GM18502 (cell line): Measurements from ENCODE around the gene PRPF6.

Source experiments
- ATAC-seq: cut with Tn5 transposase; IDR thresholded peaks from one replicate; pipeline ENCODE4 v1.9.1; 2021; ENCODE audit warnings: mild to moderate bottlenecking; ENCODE audit not compliant: unreplicated experiment, poor library complexity

PRPF6 gene

DNA sequence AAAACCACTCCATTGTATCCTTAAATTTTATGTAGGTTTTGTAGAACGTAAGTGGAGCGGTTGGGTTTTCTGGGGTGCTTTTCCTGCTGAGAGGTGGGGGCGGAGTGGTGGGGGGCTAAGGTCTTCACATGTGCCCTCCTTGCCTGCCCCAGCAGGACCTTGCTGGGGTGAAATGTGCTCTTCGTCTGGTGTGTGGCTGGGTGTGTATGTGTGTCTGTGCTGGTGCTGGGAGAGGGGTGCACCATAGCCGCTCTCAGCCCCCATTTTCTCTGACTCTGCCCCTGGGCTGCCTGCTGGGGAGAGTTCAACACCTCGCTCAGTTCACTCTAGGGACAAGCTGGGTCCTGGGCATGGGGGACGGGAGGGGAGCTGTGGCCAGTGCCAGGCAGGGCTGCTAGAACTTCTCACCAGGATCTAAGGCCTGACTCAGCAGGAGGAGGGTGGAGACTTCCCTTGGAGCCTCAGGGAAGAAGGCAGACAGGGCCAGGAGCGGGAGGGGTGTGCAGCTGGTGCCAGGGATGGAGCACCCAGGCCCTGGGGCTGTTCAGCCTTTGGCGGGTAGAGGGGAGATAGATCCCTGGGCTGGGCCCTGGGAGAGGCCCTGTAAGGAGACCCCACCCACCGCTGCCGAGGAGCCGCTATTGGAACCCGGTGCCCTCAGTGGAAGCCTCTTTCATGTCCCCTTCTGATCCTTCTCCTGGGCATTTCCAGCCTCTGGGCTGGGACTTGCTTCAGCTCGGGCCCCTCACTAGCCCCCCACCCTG is 63.7 kb downstream of the PRPF6 start:
- no peak for ATAC-seq

DNA sequence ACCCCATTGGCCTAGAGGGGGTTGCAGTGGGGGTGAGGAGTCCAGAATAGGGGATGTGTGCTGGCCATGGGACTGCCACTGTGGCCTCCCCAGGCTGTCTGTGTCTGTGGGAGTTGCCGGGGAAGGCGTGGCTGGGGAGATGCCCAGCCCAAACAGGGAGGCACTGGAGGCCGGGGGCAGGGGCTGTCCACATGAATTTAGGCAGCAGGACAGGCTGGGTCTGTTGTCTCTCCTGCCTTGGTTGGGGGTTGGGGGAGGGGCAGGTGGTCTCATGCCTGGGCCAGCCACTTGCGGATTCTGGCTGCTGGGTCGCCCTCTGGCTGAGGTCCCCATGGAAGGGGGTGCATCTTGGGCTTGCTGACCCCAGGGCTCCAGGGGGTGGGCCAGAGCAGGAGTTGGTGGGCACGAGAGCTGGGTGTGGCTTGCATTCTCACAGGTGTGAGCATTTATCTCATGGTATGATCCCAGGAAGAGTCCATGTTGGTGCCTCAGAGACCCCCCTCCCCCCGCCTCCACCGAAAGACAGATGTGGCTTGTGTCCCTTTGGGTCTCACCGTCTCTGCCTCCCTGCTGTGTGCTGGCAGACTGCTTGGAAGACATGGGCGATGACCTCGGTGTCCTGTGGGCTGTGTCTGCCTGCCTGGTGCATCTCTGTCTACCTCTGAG is 64.5 kb downstream of the PRPF6 start:
- ATAC-seq = no peak

DNA sequence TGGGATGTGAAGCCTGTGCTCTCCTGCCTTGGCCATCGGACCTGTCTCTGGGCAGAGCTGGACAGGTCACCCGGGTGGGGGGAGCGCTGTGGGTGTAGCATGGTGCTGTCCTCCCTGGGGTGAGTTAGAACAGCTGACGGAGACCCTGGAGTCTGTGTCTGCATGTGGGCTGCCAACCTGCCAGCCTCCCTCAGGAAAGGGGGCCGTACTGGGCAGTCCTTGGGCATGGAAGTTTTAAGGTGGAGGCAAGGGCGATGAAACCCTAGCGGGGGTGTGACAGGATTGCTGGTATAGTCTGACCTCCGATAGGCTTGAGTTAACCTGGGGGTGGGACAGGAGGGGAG is 66.1 kb downstream of the PRPF6 start:
- ATAC-seq = no peak

DNA sequence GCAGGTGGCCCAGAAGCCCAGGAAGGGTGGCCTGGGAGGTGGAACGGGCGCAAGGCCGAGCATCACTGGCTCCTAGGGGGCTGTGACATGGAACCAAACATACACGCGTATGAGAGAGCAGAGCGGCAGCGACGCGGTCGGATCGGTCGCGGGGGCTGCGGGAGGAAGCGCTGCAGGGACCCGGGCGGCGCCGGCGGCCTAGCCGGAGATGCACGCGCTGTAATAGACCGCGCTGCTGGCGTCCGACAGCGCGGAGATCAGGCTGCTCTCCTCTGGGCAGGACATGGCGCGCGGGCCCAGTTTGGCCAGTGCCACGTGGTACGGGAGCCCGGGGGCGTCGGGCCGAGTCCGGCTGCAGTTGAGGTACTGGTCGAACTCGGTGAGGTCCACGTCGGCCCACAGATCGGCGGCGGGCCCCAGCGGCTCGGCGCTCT is 67.1 kb downstream of the PRPF6 start:
- ATAC-seq = no peak

DNA sequence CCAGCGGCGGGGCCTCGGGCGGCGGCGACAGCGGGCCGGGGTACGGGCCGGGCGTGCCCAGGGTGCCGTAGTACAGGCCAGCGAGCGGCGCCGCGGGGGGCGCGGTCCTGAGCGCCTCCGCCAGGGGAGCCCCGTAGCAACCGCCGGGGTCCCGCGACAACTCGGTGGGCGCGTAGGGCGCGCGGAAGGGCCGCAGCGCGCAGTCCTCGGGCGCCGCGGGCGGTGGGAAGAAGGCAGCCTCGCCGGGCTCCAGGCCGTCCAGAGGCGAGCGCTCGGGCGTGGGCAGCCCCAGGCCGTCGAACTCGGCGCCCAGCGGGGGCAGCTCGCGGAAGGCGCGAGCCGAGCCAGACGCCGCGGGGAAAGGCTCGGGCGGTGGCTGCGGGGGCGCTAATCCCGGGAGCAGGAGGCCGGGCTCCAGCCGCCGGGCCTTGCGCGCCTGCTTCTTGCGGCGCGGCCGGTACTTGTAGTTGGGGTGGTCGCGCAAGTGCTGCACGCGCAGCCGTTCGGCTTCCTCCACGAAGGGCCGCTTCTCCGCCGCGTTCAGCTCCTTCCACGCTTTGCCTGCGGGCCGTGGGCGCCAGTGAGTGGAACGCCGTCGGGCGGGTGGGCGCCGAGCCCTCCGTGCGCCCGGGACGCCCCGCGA is 67.6 kb downstream of the PRPF6 start:
- no peak for ATAC-seq

DNA sequence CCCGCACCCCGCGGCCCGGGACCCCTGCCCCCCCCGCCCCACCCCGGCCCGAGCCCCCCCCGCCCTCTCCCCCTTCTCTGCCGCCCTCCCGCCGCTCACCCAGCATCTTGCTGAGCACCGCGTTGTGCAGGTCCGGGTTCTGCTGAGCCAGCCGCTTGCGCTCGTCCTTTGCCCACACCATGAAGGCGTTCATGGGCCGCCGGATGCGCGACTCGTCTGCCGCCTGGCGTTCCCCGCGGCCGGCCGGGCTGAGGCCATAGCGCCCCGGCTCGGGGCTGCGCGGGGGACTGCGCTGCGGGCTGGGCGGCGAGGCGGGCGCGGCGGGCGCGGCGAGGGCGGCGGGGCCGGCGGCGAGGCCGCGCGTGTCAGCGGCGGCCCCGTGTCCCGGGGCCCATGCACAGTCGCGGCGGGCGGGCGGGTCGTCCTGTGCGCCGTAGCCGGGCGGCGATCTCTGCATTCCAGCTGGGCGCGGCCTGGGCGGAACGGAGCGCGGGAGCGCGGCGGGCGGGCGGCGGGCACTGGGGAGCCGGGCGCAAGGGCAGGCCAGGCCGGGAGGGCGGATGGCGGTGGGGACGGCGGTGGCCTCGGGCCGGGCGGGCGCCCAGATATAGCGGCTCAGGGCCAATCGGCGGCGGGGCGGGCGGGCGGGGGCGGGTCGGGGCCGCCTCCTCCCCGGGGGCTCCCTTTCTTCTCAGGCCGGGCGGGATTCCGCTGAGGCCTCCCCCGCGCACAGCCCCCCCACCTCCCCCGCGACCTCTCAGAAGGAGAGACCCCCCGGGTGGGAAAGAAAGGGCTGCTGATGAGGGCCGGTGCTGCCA is 68.3 kb downstream of the PRPF6 start, which contains the start of gene SOX18:
Gene SOX18, minus strand, starts transcription at position 580 of the 818 bp plus-strand sequence. Its CDS starts 123 bp downstream, at position 457.
- no peak for ATAC-seq

DNA sequence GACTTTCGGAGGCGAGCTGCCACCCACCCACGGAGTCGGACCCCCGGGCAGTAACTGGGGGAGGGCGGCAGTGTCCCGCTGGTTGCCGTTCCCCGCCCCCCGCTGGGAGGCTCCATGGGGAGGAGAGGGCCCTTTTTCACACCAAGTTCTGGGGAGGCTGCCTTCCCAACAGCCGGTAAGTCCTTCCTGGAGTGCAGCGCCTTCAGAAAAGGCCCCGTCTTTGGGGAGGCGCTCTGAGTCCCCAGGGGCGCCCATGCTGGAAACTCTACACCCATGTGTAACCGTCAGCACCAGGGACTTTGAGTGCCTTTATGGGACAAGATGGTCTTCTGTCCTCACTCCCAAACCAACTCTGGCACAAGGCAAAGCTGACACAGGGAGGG is 68.9 kb downstream of the PRPF6 start:
- ATAC-seq = no peak

DNA sequence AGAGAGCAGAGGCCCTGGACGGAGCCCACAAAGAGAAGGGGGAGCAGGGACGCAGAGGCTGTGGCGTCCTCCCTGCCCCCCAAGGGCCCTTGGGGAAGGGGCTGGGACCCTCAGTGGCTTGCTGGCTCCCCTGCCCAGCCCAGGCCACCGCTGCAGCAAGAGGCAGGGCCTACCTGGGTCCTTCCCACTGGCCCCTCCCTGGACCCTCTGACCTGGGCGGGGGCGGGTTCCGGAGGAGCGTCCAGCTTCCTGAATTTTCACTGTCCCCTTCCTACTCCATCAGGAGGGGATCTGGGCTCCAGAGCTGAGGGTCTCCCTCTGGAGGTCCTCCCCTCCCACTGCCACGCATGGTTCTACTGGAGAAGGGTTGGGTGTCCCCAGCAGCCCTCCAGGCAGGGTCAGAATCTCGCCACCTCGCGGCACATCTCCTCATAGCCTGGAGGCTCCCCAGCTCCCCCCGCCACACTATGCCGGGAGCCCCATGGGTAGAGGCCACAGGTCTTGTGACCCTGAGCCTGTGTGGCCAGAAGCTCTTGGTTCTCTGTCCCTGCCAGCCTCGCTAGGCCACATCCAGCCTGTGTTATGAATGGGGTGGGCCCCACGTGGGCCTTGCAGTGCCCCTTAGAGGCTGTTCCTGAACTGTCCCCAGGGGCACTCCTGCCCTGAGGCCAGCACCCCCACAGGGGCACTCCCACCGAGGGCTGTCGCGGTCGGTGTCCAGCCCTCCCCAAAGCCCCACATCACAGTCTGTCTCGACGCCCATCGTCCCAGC is 69.5 kb downstream of the PRPF6 start:
- ATAC-seq = no peak

DNA sequence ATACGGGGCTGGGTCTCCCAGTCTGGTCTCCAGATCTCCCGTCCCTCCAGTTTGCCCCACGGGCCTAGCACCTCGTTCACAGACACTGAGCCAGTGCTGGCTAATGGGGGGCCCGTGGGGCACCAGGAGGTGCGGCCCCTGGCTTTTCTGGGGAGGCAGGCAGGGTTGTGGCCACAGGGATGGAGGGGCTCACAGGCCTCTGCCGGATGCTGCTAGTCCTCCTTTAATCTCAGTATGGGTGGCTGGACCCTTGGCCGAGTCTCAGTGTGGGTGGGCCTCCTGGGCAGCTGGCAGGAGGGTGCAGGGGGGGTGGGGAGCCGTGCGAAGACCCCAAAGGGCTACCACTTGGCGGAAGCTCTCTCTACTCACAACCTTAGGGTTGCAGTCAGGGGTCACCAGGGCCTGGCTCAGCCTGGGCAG is 70.1 kb downstream of the PRPF6 start:
- ATAC-seq = no peak

DNA sequence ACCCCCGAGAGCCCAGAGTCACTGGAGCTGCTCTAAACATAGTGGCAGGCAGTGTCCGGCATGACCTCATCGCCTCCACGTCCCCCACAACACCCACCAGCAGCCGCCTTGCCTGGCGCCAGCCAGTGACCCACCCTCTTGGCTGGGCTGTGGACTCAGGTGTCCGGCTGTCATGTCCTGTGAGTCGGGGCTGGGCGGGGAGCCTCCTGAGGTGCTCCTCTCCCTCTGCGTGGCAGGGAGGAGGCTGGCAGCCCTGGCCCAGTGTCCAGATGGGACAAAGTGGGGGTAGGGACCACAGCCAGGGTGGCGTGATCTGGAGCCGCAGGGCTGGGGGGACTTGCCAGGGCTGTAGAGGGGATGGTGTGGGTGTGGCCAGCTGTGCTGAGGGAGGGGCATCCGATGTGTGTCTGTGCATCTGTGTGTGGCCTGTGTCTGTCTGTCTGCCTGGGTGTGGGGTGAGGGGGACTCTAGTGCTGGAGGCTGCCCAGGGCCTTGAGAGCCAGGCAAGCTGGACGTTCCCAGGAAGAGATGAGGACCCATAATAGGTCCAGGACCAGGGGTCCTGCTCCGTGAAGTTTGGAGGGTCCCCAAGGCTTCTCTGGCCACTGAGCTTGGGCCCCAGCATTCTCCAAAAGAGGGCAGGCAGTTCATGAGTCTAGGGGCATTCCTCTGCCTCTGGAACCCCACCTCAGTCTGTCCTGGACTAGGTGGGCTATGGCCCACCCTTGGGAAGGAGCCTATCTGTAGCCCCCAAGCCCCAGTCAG is 70.8 kb downstream of the PRPF6 start:
- no peak for ATAC-seq

DNA sequence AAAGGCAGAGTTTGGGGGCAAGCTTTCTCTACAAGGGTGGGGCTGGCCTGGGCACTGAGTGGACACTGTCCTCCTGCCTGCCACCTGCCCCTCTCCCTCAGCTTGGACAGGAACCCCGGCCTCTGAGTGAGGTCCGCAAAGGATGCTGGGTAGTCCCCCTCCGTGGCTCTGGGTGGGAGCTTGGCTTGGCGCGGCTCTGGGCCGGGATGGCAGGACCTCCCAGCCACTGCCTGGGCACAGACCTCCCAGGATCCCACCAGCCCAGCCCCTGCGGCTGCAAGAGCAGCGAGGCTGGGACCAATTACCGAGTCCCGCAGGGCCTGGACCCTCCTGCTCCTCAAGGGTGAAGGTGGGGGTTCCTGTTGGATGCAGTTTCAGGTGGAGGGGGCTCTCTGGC is 71.4 kb downstream of the PRPF6 start:
- no peak for ATAC-seq

DNA sequence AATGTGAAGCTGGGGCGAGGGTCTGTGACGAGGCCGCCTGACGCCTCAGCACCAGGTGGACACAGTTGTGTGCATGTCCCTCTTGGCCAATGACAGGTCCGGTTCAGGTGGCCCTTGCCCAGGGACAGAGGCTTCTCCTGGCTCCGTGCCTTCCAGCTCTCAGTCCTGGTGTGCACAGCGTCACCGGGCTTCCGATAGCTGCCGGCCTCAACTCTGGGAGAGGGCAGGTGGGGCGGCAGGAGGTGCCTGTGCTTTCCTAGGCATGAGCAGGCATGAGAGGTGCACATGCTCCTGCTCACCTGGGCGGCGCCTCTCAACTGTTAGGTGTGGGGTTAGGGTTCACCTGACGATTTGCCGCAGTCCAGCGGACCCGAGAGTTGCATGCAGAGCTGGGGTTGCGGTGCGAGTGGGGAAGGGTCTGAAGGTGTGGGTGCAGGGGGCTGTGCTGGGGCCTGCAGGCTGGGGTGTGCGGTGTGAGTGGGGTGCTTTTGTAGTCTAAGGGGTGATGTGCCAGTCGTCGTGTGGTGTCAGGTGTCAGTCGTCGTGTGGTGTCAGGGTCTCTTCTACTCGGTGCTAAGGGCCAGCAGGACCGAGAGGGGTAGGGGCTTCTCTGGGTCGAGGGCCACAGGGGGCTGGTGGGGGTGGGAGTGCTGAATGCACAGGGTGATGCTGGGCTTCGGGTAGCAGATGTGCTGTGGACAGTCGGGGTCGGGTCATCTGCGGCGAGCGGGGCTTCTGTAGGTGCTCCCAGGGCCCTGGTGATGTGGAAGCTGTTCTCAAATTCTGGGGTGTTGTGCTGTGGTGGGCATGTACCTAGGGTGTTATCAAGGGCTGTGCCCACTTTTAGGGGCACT is 72.3 kb downstream of the PRPF6 start:
- ATAC-seq = no peak

DNA sequence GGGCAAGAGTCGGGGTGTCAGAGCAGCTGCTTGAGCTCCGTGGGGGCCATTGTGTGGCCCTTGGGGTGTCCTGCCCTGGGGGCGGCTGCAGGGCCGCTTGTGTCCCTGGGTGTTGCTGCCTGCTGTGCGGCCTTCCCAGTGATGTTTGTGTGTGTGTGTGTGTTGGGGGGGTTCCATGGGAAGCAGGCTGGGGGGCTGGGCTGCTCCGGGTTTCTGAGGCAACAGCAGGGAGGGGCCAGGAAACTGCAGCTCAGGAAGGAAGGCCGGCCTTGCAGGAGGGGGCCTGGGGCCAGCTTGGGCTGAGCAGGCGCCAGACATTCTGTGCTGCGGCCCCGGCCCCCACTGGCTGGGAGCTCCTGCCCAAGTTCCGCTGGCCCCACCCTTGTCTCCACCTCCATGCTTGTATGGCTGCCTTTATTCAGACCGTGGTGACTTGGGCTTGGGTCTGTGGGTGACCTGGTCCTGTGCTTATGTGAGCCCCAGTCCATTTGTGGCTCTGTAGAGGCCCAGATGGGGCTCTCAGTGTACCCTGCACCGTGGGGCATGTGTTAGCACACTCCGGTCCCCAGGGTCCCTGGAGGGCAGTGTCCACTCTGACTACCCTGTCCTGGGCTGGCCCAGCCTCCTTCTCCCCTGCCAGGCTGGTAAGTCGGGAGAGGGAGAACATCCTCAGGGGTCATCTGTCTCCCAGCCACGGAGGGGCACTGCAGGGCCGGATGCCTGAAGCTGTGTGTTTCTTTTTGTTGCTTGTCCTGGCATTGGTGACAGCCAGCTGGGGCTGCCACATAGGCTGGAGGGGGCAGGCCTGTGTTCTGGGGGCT is 73.1 kb downstream of the PRPF6 start:
- no peak for ATAC-seq

DNA sequence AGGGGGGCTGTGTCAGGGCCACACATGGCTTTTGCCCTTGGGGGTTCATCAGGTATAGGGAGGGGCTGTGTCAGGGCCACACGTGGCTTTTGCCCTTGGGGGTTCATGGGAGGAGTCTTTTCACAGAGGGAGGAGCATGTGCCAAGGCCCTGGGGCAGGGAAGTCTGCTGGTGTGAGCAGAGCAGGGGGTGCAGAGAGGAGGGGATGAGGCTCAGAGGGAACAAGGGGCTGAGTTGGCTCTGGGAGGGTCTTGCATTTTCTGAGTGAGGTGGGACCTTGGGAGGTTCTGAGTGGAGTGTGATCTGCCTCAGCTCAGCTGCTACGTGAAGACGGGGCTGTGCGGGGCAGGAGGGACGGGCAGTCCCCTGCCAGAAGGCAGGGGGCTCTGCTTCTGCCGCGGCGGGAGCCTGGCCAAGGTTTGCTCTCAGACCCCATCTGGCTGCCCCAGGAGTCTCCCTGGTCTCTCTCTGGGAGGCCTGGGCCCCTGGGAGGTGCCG is 74.5 kb downstream of the PRPF6 start:
- no peak for ATAC-seq

DNA sequence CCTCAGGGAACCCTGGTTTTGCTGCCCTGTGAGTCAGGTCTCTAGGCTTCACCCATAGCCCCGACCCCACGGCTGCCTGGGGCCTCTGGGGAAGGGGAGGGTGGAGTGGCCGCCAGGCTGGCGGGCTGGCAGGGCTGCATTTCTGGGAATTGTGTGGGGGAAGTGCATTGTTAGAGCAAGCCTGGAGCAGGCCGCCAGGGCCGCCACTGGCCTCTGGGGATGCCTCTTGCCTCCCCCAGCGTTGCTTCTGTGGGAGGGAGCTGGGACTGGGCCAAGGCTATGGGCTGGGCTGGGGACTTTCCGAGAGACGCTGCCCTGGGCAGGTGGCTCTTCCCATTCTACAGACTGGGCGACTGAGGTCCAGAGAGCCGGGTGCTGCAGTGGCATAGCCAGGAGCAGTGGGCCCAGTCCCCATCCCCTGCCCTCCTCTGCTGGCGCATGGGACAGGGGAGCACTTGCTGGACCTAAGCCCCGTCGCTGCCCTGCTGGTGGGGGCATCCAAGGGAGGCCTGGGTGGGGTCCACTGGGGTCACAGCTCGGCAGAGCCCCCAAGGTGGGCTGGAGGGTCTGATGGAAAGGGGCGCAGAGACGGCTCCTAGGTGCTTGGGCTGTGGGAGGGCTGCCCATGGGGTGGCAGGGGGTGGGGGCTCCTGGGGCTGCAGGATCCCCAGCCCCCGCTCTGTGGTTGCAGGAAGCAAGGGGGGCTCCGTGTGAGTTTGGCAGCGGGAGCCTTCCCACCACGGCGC is 75.1 kb downstream of the PRPF6 start:
- no peak for ATAC-seq

DNA sequence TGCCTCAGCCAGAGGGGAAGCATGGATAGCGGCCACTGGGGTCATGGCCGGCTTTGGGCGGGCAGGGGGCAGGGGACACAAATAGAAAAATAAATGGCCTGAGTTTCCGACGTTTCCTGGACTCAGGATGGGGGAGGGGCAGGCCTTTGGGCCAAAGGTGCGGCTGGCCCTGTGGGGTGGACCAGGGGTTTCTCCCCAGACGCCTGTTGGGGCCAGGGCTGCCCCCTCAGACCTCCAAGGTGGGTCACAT is 75.6 kb downstream of the PRPF6 start:
- ATAC-seq = no peak
